ENCODE measurements around the gene ROPN1L. TPM values are rescaled to one million over a fixed set of nuclear protein-coding genes. Genes with fewer than 3 reads are reported as not detected.
A peak's percentile ranks its signal among the peaks of the same experiment; 100 is the strongest.

ROPN1L gene
- total RNA-seq, 2 experiments from 2014 or later: 1.1 to 2.4 TPM

GRCh38 chr5:10438301-10438700, 3.4 kb upstream of the ROPN1L start:
- no peak for DNase-seq
- H3K27me3 Mint-ChIP-seq: peaks cover 9% of the 10 kb centered on the region
- no peak for ATAC-seq
- peaks cover 29% of the 10 kb centered on the region for H3K4me1 Mint-ChIP-seq
- CTCF ChIA-PET: interaction anchor here (1.4 kb wide), 1 partner anchor 14 kb away, joined by 3 read pairs; no protein-coding TSS in a partner anchor
- peaks cover 23% of the 10 kb centered on the region for H3K36me3 Mint-ChIP-seq
- no peaks in the 10 kb centered on the region for H3K9me3 Mint-ChIP-seq (ENCODE audit: low read depth)
- H3K4me3 Mint-ChIP-seq: no peak overlapping the region
- H3K27ac Mint-ChIP-seq: no peak overlapping the region

GRCh38 chr5:10439692-10440091, 2.0 kb upstream of the ROPN1L start:
- Mint-ChIP-seq H3K27me3 (peaks cover 12% of the 10 kb centered on the region), H3K9me3 (ENCODE audit: low read depth) (peaks cover 2% of the 10 kb centered on the region), H3K27ac (peak overlapping the region; percentile 0), H3K4me3 (no peak overlapping the region), H3K4me1 (peaks cover 26% of the 10 kb centered on the region), H3K36me3 (peaks cover 16% of the 10 kb centered on the region)
- no peak for DNase-seq
- ATAC-seq: no peak
- CTCF ChIA-PET: no interaction called here

GRCh38 chr5:10440367-10440990, 1.2 kb upstream of the ROPN1L start:
- ATAC-seq (no peak), DNase-seq (no peak)
- Mint-ChIP-seq H3K4me1 (peaks cover 32% of the 10 kb centered on the region), H3K27ac (no peak overlapping the region), H3K4me3 (peak overlapping the region; percentile 25), H3K36me3 (peaks cover 21% of the 10 kb centered on the region), H3K9me3 (ENCODE audit: low read depth) (peaks cover 6% of the 10 kb centered on the region), H3K27me3 (peaks cover 12% of the 10 kb centered on the region)
- CTCF ChIA-PET: interaction anchor here (1.0 to 5.3 kb wide), 2 partner anchors 83 to 187 kb away, joined by 3 to 26 read pairs; no protein-coding TSS in a partner anchor

- peak; percentile 64 for ATAC-seq
- no peak for DNase-seq
- CTCF ChIA-PET: interaction anchor here (1.7 to 5.3 kb wide), 3 partner anchors 9 to 186 kb away, joined by 4 to 26 read pairs (median 12); no protein-coding TSS in a partner anchor
- peak overlapping the region; percentile 79 for H3K4me3 Mint-ChIP-seq
- peaks cover 46% of the 10 kb centered on the region for H3K4me1 Mint-ChIP-seq
- H3K36me3 Mint-ChIP-seq: peaks cover 29% of the 10 kb centered on the region
- peaks cover 6% of the 10 kb centered on the region for H3K9me3 Mint-ChIP-seq (ENCODE audit: low read depth)
- H3K27ac Mint-ChIP-seq: no peak overlapping the region
- peaks cover 12% of the 10 kb centered on the region for H3K27me3 Mint-ChIP-seq
Measured at GRCh38 chr5:10441992-10442435, 335 bp downstream of the ROPN1L start.

DNA sequence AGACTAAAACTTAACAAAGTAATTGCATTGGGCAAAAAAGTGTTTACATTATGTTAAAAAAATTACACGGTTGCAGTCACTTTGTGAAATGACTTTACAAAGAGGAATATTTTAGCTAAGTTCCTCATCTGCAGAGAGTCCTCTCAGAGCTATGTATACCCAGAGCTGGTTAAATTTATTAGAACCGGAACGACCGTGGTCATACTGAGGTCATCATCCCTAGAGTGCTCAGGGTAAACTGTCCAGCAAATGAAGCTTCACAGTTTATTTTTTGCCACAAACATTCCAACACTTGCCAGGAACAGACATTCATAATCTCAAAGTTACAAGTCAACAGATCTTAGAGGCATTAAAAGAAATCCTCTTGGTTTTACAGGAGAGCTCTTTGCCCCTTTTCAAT, 897 bp downstream of the ROPN1L start:
- no peak for ATAC-seq
- Mint-ChIP-seq H3K36me3 (peaks cover 29% of the 10 kb centered on the region), H3K9me3 (ENCODE audit: low read depth) (peaks cover 6% of the 10 kb centered on the region), H3K27ac (no peak overlapping the region), H3K4me3 (peak overlapping the region; percentile 79), H3K4me1 (peaks cover 47% of the 10 kb centered on the region), H3K27me3 (peaks cover 12% of the 10 kb centered on the region)
- no peak for DNase-seq
- CTCF ChIA-PET: interaction anchor here (0.9 to 5.3 kb wide), 5 partner anchors 8 to 247 kb away, joined by 3 to 26 read pairs (median 4); partner anchors contain the start of gene MARCHF6

DNA sequence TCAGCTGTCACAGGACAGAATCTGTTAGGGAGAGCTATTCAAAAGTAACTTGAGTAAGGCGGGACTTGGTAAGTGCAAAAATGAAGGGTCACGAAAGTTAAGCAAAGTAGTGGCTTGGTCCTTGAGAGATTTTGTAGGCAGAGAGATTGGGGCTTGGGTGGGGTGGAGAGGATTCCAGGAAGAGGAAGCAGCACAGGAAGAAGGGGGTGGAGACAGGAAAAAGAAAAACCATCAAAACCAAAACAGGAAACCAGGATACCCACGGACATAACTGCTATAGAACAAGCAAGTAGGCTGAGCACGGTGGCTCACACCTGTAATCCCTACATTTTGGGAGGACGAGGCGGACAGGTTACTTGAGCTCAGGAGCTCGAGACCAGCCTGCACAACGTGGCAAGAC, 3.7 kb downstream of the ROPN1L start:
- Mint-ChIP-seq H3K4me1 (peaks cover 44% of the 10 kb centered on the region), H3K4me3 (peak overlapping the region; percentile 54), H3K36me3 (peaks cover 19% of the 10 kb centered on the region), H3K27me3 (peaks cover 12% of the 10 kb centered on the region), H3K27ac (peak overlapping the region; percentile 84), H3K9me3 (ENCODE audit: low read depth) (peaks cover 6% of the 10 kb centered on the region)
- peak; percentile 54 for DNase-seq
- CTCF ChIA-PET: interaction anchor here (0.9 to 5.3 kb wide), 4 partner anchors 9 to 258 kb away, joined by 3 to 26 read pairs (median 4); no protein-coding TSS in a partner anchor
- ATAC-seq: no peak

- peaks cover 44% of the 10 kb centered on the region for H3K4me1 Mint-ChIP-seq
- CTCF ChIA-PET: interaction anchor here (1.1 kb wide), 1 partner anchor 182 kb away, joined by 6 read pairs; no protein-coding TSS in a partner anchor
- peaks cover 12% of the 10 kb centered on the region for H3K27me3 Mint-ChIP-seq
- peaks cover 6% of the 10 kb centered on the region for H3K9me3 Mint-ChIP-seq (ENCODE audit: low read depth)
- ATAC-seq (no peak), DNase-seq (no peak)
- peak overlapping the region; percentile 52 for H3K27ac Mint-ChIP-seq
- H3K4me3 Mint-ChIP-seq: no peak overlapping the region
- H3K36me3 Mint-ChIP-seq: peaks cover 19% of the 10 kb centered on the region
Measured at GRCh38 chr5:10446490-10446889, 4.8 kb downstream of the ROPN1L start.

DNA sequence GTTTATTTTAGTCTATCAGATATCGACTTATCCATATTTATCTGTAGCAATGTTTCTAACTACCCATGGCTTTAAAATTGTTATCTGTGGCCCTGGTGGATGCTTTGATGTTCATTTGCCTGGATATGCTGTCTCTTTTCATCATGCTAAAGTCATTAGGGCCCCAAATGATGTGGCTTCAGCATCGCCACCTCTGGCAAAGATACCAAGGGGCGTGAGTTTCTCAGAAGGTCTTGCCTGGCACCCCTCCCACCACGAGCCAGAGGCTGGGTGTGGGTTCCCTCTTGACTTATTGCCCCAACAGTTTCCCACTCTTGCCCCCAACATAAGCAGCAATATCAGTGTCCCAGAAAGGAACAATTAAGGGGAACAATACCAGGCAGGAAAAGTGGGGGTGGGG, 5.4 kb downstream of the ROPN1L start:
- H3K9me3 Mint-ChIP-seq (ENCODE audit: low read depth): peaks cover 6% of the 10 kb centered on the region
- ATAC-seq (no peak), DNase-seq (no peak)
- H3K4me3 Mint-ChIP-seq: no peak overlapping the region
- H3K4me1 Mint-ChIP-seq: peaks cover 46% of the 10 kb centered on the region
- H3K27ac Mint-ChIP-seq: peak overlapping the region; percentile 52
- CTCF ChIA-PET: interaction anchor here (1.1 kb wide), 1 partner anchor 182 kb away, joined by 6 read pairs; no protein-coding TSS in a partner anchor
- H3K27me3 Mint-ChIP-seq: peaks cover 12% of the 10 kb centered on the region
- peaks cover 19% of the 10 kb centered on the region for H3K36me3 Mint-ChIP-seq

DNA sequence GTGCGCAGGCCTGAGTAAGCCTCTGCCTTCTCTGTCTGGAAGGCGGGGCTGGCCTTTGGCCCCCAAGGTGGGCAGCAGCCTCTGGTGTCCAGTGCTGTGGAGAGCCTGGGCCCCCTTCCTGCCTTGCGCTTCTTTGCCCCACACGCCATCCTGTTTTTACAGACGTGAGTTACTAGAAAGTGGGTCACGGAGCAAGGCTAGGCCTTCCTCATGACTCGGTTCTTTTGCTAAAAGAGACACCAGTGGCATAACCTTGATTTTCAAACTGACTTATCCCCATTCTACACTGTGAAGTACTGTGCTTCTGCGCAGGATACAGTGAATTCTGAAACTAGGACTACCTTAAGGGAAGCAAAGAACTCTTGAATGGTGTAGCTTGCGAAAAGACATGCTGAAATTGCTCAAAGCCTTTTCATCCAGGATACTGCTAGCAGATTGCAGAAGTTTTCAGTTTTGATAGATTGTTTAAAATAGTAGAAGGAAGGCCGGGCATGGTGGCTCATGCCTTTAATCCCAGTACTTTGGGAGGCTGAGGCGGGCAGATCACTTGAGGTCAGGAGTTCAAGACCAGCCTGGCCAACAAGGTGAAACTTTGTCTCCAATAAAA, 7.2 kb downstream of the ROPN1L start:
- ATAC-seq (no peak), DNase-seq (no peak)
- H3K27ac Mint-ChIP-seq: no peak overlapping the region
- no peaks in the 10 kb centered on the region for H3K27me3 Mint-ChIP-seq
- CTCF ChIA-PET: interaction anchor here (7.0 kb wide), 1 partner anchor 179 kb away, joined by 77 read pairs; no protein-coding TSS in a partner anchor
- H3K4me1 Mint-ChIP-seq: peaks cover 37% of the 10 kb centered on the region
- H3K36me3 Mint-ChIP-seq: peaks cover 13% of the 10 kb centered on the region
- no peak overlapping the region for H3K4me3 Mint-ChIP-seq
- peaks cover 4% of the 10 kb centered on the region for H3K9me3 Mint-ChIP-seq (ENCODE audit: low read depth)

DNA sequence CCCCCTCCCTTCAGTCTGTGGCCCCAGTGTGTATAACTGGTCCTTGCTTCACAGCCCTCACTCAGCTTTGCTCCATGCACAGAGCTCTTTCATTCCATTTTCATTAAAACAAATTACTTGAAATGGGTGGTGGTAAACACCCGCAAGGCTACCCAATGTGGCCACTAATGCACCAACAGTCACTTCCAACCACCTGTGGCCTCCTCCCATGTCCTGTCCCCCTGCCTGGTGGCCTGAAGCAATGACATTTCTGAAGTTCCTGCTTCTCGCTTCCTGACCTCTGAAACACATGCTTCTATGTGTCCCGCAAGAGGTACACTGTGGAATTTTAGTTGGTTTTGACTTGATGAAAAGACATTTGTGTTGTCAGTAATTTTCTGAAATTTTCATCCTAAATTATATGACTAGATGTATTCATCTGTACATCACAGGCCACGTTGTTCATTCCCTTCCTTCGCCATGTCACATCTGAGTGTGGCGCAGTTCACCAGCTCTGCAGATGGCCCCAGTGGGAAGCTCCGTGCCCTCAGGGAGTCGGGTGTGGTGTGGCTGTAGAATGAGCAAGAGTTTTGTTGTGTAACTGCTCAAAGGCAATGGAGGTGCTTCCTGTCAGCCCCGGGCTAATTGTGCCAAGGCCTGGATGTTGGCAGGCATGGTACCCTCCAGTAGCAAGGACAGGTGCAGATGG, 9.6 kb downstream of the ROPN1L start:
- no peaks in the 10 kb centered on the region for H3K9me3 Mint-ChIP-seq (ENCODE audit: low read depth)
- no peaks in the 10 kb centered on the region for H3K27me3 Mint-ChIP-seq
- DNase-seq (no peak), ATAC-seq (no peak)
- H3K4me1 Mint-ChIP-seq: peaks cover 18% of the 10 kb centered on the region
- H3K27ac Mint-ChIP-seq: no peak overlapping the region
- peaks cover 3% of the 10 kb centered on the region for H3K36me3 Mint-ChIP-seq
- H3K4me3 Mint-ChIP-seq: no peak overlapping the region
- CTCF ChIA-PET: interaction anchor here (0.6 to 7.0 kb wide), 9 partner anchors 9 to 239 kb away, joined by 3 to 77 read pairs (median 5); partner anchors contain the start of gene ROPN1L

DNA sequence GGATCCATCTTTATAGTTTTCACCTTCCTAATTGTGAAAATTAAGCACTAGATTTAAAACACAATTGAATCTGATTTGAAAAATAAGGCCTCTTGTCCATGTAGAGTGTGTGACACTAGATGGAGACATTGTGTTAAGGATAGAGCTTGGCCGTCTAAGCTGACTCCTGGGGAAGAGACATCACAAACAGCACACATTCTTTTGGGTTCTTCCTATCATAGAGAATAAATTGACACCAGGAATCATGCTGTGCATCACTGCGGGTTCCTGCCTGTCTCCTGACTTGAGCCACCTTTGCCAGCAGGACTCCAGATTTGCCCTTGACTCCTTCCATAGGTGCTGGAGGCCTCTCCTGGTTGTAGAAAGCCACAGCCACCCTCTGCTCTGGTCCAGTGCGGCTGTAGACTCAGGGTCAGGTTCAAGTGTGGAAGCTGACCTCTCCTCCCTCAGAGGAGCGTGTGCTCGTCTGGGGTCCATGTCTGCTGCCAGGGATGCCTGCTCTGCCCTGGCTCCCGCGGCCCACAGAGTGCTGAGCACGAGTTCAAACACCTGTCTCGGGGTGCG, 11.2 kb downstream of the ROPN1L start:
- peaks cover 12% of the 10 kb centered on the region for H3K4me1 Mint-ChIP-seq
- H3K9me3 Mint-ChIP-seq (ENCODE audit: low read depth): no peaks in the 10 kb centered on the region
- H3K27ac Mint-ChIP-seq: peak overlapping the region; percentile 13
- DNase-seq (no peak), ATAC-seq (peak; percentile 87)
- no peaks in the 10 kb centered on the region for H3K36me3 Mint-ChIP-seq
- no peaks in the 10 kb centered on the region for H3K27me3 Mint-ChIP-seq
- H3K4me3 Mint-ChIP-seq: no peak overlapping the region
- CTCF ChIA-PET: interaction anchor here (0.7 to 7.0 kb wide), 18 partner anchors 10 to 535 kb away, joined by 3 to 77 read pairs (median 4); partner anchors contain the start of gene ROPN1L

GRCh38 chr5:10453545-10453944, 11.9 kb downstream of the ROPN1L start:
- Mint-ChIP-seq H3K9me3 (ENCODE audit: low read depth) (no peaks in the 10 kb centered on the region), H3K27me3 (no peaks in the 10 kb centered on the region), H3K4me3 (no peak overlapping the region), H3K4me1 (peaks cover 12% of the 10 kb centered on the region), H3K36me3 (no peaks in the 10 kb centered on the region), H3K27ac (no peak overlapping the region)
- no peak for DNase-seq
- CTCF ChIA-PET: interaction anchor here (1.2 to 7.0 kb wide), 8 partner anchors 8 to 249 kb away, joined by 3 to 77 read pairs (median 6); partner anchors contain the start of gene ROPN1L
- no peak for ATAC-seq

Data from activated CD8-positive, alpha-beta memory T cell treated with anti-CD3 and anti-CD28 coated beads, Interleukin-2, amount 10 ng/mL, durations not matched to agents 7 days and 5 days (primary cell).